ENCODE data around the gene BEGAIN. TPM values are rescaled to one million over a fixed set of nuclear protein-coding genes. Genes with fewer than 3 reads are reported as not detected.

The BEGAIN gene
- total RNA-seq, 2 experiments from 2014 or later = 0.10 TPM; not detected in 1

- no peak for DNase-seq
- Mint-ChIP-seq H3K27me3 (peaks cover 32% of the 10 kb centered on the region), H3K27ac (no peak overlapping the region), H3K4me3 (no peak overlapping the region), H3K9me3 (no peaks in the 10 kb centered on the region), H3K36me3 (ENCODE audit: low read depth) (no peaks in the 10 kb centered on the region), H3K4me1 (peaks cover 2% of the 10 kb centered on the region)
- POLR2A ChIA-PET = no interaction called here
- CTCF ChIA-PET = interaction anchor here (0.6 to 2.6 kb wide), 2 partner anchors 15 to 1810 kb away, joined by 3 to 5 read pairs; no protein-coding TSS in a partner anchor
Observed at GRCh38 chr14:100570726-100571454, 16.3 kb downstream of the BEGAIN start.

DNA sequence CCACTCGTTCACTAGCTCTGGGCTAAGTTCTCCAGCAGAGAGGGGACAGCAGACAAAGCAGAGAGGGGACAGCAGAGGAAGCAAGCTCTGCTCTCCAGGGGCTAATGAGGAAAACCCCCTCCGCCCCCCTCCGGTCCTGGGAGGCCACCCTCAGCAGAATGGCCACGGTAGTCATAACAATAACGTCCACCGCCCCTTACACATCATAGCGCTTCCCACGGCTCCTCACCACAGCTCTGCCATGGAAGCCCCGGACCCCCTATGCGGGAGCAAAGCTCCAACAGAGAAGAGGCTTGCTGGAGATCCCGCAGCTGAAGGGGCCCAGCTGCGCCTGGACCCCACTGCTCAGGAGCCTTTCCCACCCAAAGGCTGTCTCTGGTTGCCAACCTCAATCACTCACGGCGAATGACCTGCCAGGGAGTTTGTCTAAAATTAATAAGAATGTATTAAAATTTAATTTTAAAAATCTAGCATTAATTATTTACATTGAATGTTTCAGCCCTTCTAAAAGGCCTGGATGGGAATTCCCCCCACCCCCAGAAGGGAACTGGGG is 17.4 kb downstream of the BEGAIN start:
- Mint-ChIP-seq H3K4me3 (no peak overlapping the region), H3K4me1 (peaks cover 2% of the 10 kb centered on the region), H3K27ac (no peak overlapping the region), H3K27me3 (peaks cover 37% of the 10 kb centered on the region), H3K36me3 (ENCODE audit: low read depth) (no peaks in the 10 kb centered on the region), H3K9me3 (no peaks in the 10 kb centered on the region)
- ChIA-PET CTCF (interaction anchor here (0.6 to 1.4 kb wide), 4 partner anchors 14 to 186 kb away, joined by 3 to 4 read pairs (median 4); no protein-coding TSS in a partner anchor), POLR2A (no interaction called here)
- DNase-seq = no peak

DNA sequence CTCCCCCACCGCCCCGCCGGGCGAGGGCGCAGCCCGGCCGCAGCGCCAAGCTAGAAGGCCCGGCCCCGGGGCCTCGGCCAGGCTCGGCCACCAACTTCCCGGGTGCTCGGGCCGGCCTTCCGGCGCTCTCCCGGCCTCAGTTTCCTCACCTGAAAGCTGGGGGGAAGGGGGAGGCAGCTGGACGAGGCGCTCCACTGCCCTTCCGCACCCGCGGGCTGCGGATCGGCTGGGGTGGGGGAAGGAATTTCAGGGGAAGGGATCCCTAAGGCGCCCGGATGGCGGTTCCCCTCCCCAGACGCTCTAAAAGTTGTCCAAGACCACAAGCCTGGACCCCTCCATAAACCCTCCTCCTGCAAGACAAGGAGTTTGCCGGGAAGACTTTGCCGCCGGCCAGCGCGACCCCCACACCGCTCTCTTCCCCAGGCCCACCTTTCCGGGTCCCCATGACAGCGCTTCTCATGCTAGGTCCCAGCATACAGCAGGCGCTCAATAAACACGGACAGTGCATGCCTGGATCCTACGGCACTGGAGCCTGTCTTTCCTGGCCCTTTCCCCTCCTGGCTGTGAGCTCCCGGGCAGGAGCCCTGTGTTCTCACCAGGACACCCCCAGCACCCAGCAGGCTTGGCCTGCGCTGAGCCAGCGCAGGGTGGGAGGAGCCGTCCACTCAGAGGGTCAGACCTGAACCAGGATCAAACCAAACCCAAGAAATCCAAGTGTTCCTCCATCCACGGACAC is 18.1 kb downstream of the BEGAIN start:
- POLR2A ChIA-PET = no interaction called here
- H3K27me3 Mint-ChIP-seq = peaks cover 37% of the 10 kb centered on the region
- peaks cover 2% of the 10 kb centered on the region for H3K4me1 Mint-ChIP-seq
- DNase-seq = no peak
- CTCF ChIA-PET = interaction anchor here (0.6 to 1.4 kb wide), 4 partner anchors 13 to 185 kb away, joined by 3 to 4 read pairs (median 4); no protein-coding TSS in a partner anchor
- no peaks in the 10 kb centered on the region for H3K36me3 Mint-ChIP-seq (ENCODE audit: low read depth)
- H3K4me3 Mint-ChIP-seq = no peak overlapping the region
- no peak overlapping the region for H3K27ac Mint-ChIP-seq
- H3K9me3 Mint-ChIP-seq = no peaks in the 10 kb centered on the region

- ChIA-PET CTCF (interaction anchor here (1.4 kb wide), 1 partner anchor 13 kb away, joined by 3 read pairs; no protein-coding TSS in a partner anchor), POLR2A (no interaction called here)
- peaks cover 2% of the 10 kb centered on the region for H3K4me1 Mint-ChIP-seq
- DNase-seq = no peak
- H3K4me3 Mint-ChIP-seq = no peak overlapping the region
- no peaks in the 10 kb centered on the region for H3K9me3 Mint-ChIP-seq
- H3K27ac Mint-ChIP-seq = no peak overlapping the region
- H3K36me3 Mint-ChIP-seq (ENCODE audit: low read depth) = no peaks in the 10 kb centered on the region
- H3K27me3 Mint-ChIP-seq = peaks cover 37% of the 10 kb centered on the region
Observed at GRCh38 chr14:100568164-100568997, 18.8 kb downstream of the BEGAIN start.

DNA sequence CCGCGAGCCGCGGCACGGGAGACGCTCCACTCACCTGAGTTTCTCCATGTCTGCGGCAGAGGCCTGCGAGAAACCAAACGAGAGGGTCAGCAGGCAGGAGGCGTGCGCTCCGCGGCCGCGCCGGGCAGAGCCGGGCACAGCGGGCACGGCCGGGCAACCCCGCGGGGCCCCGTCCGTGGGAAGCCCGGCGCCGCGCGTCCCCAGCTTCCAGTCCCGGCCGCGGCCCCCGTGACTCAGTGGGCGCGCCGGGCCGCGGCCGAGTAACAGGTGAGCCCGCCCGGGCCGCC is 19.4 kb downstream of the BEGAIN start:
- POLR2A ChIA-PET = no interaction called here
- CTCF ChIA-PET = no interaction called here
- Mint-ChIP-seq H3K4me1 (peaks cover 2% of the 10 kb centered on the region), H3K9me3 (no peaks in the 10 kb centered on the region), H3K27me3 (peaks cover 37% of the 10 kb centered on the region), H3K4me3 (no peak overlapping the region), H3K36me3 (ENCODE audit: low read depth) (no peaks in the 10 kb centered on the region), H3K27ac (no peak overlapping the region)
- DNase-seq = no peak

DNA sequence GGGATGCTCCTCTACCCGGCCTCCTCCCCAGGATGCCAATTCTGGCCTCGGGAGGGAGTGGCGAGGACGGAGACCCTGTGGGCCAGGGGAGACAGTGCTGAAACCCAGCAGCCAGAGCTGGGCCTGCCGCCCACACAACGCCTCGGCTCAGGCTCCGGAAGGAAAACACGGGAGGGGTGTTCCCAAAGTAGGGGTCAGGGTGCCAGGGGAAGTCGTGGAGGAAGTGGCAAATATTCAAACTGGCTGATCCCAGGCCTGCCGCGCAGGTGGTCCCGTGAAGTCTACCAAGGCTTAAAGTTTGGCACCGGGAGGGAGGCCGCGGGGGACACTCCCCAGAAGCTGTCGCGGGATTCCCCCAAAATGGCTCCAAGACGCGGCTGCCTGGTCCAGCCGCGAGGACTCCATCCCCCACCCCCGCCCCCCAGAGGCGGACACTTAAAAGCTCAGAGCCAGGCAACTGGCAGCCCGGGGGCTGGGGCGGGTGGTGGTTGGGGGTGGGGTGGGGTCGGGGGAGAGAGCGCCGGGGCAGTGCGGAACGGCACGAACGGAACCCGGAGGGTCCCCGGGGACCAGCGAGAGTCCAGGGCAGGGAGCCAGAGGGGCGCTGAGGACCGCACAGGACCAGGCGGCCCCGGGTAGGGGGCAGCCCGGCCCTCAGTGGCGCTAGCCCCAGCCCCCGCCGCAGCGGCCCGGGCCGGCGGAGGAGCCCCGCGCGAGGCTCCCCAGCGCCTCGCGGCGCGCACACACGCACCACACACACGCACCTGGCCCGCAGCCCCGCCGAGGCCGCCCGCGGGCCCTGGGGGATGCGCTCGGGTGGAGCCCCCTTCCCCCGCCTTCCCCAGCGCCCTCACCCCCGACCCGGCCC is 20.0 kb downstream of the BEGAIN start:
- peaks cover 37% of the 10 kb centered on the region for H3K27me3 Mint-ChIP-seq
- H3K36me3 Mint-ChIP-seq (ENCODE audit: low read depth) = no peaks in the 10 kb centered on the region
- ChIA-PET CTCF (no interaction called here), POLR2A (no interaction called here)
- no peaks in the 10 kb centered on the region for H3K9me3 Mint-ChIP-seq
- H3K27ac Mint-ChIP-seq = peak overlapping the region; percentile 19
- DNase-seq = no peak
- H3K4me3 Mint-ChIP-seq = no peak overlapping the region
- peaks cover 2% of the 10 kb centered on the region for H3K4me1 Mint-ChIP-seq

DNA sequence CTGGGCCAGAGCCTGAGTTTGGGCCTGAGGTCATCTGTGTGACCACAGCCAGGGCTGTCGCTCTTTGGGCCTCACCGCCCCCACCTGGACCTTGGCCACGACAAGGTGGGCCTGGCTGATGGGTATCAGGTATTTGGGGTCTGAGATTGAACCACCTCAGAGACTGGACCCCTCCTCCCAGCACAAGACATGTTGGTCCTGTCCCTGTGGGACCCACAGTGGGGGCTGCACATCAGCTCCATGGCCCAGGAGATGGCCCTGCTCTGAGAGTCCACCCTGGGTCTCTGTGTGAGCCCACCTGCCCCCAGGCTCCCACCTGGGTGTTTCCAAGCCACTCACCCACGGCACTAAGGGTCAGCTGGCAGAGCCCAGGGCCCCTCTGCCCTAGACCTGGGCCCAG is 20.6 kb downstream of the BEGAIN start:
- DNase-seq = no peak
- H3K9me3 Mint-ChIP-seq = no peaks in the 10 kb centered on the region
- H3K4me1 Mint-ChIP-seq = peaks cover 2% of the 10 kb centered on the region
- POLR2A ChIA-PET = no interaction called here
- peaks cover 37% of the 10 kb centered on the region for H3K27me3 Mint-ChIP-seq
- no peak overlapping the region for H3K27ac Mint-ChIP-seq
- CTCF ChIA-PET = no interaction called here
- H3K36me3 Mint-ChIP-seq (ENCODE audit: low read depth) = no peaks in the 10 kb centered on the region
- no peak overlapping the region for H3K4me3 Mint-ChIP-seq

DNA sequence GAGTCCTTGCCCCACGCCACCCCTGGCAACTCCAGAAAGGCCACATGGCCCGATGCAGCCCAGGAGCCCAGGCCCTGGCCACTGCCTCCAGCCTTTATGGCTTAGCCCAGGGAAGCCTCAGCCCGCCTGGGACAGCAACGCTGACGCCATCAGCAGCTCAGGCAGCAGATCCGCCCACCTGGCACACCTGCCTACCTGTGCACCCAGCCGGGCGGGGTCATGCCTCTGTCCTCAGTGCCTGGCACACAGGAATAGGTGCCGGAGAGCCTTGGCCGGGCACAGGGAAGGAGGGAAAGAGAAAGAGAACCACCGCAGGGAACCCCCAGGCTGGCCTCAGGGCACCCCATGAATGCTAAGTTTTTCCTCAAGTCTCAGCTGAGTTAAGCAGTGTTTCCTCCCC is 21.1 kb downstream of the BEGAIN start:
- H3K4me3 Mint-ChIP-seq = no peak overlapping the region
- CTCF ChIA-PET = no interaction called here

DNA sequence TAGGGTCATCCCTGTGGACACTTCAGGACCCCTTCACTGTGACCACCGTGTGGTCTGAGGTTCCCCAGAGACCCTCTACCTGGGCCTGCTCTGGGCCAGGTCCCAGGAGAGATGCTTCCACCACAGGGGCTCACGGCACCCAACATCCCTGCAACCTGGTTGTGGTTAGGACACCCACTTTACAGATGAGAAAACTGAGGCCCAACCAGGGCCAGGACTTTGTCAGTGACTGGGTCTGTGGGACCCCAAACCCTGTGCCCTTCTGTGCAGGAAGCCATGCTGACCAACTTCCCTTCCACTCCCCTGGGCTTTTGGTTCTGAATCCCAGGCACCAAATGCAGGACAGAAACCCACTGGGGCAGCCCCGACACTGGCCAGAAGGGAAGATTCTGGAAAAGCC is 21.6 kb downstream of the BEGAIN start:
- CTCF ChIA-PET = no interaction called here
- peaks cover 32% of the 10 kb centered on the region for H3K27me3 Mint-ChIP-seq

More for the DNA sequence above, 21.1 kb downstream of the BEGAIN start:
- no peak for DNase-seq
- POLR2A ChIA-PET = no interaction called here
- Mint-ChIP-seq H3K4me1 (peaks cover 2% of the 10 kb centered on the region), H3K27ac (no peak overlapping the region), H3K27me3 (peaks cover 35% of the 10 kb centered on the region), H3K36me3 (ENCODE audit: low read depth) (no peaks in the 10 kb centered on the region), H3K9me3 (no peaks in the 10 kb centered on the region)

DNA sequence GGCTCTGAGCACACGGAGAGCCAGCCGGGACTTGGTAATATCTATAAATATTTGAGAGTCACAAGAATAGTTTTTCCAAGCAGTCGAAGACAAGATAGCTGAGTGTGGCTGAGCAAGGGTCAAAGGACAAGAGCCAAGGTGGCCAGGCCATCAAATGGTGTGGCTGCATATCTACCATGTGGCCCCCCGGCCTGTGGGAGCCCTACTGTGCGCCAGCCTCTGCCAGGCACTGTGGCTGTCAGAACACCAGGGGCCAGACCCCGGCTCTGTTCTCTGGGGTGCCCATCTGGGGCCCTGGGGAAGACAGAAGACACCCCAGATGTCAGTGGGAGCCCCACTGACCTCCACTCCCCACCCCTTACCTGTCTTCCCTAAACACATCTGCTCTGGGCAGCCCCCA is 22.7 kb downstream of the BEGAIN start:
- POLR2A ChIA-PET = no interaction called here
- no peak for DNase-seq
- Mint-ChIP-seq H3K36me3 (ENCODE audit: low read depth) (no peaks in the 10 kb centered on the region), H3K9me3 (no peaks in the 10 kb centered on the region), H3K4me3 (no peak overlapping the region), H3K27me3 (peaks cover 23% of the 10 kb centered on the region), H3K4me1 (peaks cover 2% of the 10 kb centered on the region), H3K27ac (no peak overlapping the region)
- CTCF ChIA-PET = no interaction called here

More for the DNA sequence above, 21.6 kb downstream of the BEGAIN start:
- POLR2A ChIA-PET = no interaction called here
- H3K36me3 Mint-ChIP-seq (ENCODE audit: low read depth) = no peaks in the 10 kb centered on the region
- H3K4me3 Mint-ChIP-seq = no peak overlapping the region
- no peaks in the 10 kb centered on the region for H3K9me3 Mint-ChIP-seq
- H3K4me1 Mint-ChIP-seq = peaks cover 2% of the 10 kb centered on the region
- no peak for DNase-seq
- H3K27ac Mint-ChIP-seq = no peak overlapping the region

- peaks cover 18% of the 10 kb centered on the region for H3K27me3 Mint-ChIP-seq
- peaks cover 4% of the 10 kb centered on the region for H3K4me1 Mint-ChIP-seq
- DNase-seq = no peak
- H3K36me3 Mint-ChIP-seq (ENCODE audit: low read depth) = no peaks in the 10 kb centered on the region
- H3K27ac Mint-ChIP-seq = no peak overlapping the region
- ChIA-PET CTCF (no interaction called here), POLR2A (interaction anchor here (1.0 kb wide), 1 partner anchor 27 kb away, joined by 3 read pairs; no protein-coding TSS in a partner anchor)
- H3K4me3 Mint-ChIP-seq = no peak overlapping the region
- H3K9me3 Mint-ChIP-seq = no peaks in the 10 kb centered on the region
Observed at GRCh38 chr14:100562751-100563150, 24.5 kb downstream of the BEGAIN start.

DNA sequence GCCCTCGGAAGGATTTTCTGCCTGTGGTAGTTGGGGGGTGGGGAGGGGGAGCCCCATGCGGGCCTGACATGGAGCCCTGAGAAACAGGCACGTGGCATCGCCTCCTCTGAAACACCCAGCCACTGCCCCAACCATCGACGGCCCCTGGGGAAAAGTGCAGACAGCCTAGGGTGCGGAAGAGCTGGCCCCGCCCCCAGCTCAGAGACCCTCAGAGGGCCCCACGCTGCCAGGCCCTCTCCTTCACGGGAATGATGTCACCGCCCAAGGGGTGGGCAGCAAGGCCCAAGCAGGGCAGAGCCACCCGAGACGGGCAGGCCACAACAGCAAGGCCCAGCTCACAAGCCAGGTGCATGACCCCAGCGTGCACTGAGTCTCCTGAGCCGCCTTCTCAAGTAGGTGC is 26.2 kb downstream of the BEGAIN start:
- Mint-ChIP-seq H3K27ac (no peak overlapping the region), H3K27me3 (peaks cover 6% of the 10 kb centered on the region), H3K4me3 (no peak overlapping the region), H3K9me3 (no peaks in the 10 kb centered on the region), H3K4me1 (peaks cover 4% of the 10 kb centered on the region), H3K36me3 (ENCODE audit: low read depth) (no peaks in the 10 kb centered on the region)
- ChIA-PET CTCF (no interaction called here), POLR2A (no interaction called here)
- DNase-seq = no peak
